Measurements from ENCODE around the gene PCDH9.

PCDH9 gene

DNA sequence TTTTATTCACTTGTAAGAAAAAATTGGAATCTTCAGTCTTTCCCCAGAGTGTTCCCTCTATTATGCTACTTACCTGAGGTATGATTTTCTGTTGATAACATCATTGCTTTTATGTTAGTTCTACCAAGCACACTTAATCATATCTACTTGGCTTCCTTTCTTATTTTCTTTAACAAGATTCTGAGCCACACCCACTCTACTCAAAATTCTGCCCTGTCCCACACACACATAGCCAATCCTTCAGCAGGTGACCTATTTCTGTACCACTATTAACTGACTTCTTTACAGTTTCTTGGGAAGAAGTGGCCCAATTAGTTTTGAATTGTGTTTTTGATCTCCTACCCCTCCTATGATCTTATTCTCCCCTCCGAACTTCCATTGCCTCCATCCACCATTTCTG lies 215.7 kb downstream of the PCDH9 start:
- no peak for DNase-seq

GRCh38 chr13:67013709-67014108 lies 216.4 kb downstream of the PCDH9 start:
- no peak for DNase-seq

- no peak for DNase-seq
Measured at GRCh38 chr13:67008075-67008668, 222.0 kb downstream of the PCDH9 start.

DNA sequence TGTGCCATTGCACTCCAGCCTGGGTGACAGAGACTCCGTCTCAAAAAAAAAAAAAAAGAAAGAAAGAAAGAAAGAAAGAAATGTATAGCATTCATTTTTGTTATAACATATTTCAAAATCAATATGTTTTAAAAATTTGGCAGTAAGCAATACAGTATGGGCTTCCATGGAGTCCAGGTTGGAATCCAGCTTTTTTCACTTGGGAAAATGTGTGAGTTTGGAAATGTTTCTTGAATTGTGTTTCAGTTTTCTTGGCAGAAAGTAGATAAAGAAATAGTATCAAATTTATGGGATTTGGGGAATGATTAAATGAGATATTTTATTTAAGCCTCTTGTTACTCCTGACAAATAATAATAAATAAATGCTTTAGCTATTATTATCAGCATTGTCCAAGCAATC lies 225.6 kb downstream of the PCDH9 start:
- no peak for DNase-seq

DNA sequence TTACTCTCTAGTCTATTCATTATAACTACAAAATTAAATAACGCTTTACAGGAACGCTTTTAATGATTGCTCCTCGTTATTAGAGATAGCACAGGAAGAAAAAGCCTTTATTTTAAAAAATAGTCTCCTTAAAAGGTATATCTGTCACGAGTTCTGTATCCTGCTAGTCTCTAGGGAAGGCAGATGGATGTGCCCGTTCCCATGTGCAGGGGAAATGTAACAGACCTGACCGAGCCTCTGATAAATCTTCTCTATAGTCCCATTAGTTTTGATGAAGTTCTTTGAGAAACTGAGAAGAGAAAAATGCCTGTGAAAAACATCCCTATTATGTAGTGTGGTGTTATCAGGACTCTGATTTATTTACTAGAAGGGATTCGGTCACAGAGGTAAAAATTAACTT lies 226.4 kb downstream of the PCDH9 start:
- no peak for DNase-seq

- DNase-seq = no peak
Measured at GRCh38 chr13:67001363-67001762, 228.8 kb downstream of the PCDH9 start.

- DNase-seq = no peak
Measured at GRCh38 chr13:66996503-66996902, 233.6 kb downstream of the PCDH9 start.

DNA sequence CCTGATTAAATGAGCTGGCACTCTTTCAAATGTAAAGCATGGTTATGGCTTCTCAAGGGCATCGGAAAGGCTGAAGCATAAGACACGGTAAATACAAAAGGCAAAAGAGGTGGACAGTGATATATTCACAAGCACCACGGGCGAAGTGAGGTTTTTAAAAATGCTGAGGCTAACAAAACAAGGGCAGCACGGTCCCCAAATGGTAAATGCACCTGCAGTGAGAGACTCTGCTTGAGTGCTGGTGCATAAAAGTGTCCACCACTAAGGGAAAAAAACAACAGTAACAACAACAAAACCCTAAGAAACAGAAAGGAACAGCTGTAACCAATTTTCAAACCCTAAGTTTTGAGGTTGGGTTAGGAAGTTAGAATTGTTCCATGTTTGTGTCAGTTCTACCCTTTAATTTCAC lies 234.9 kb downstream of the PCDH9 start:
- DNase-seq = peak; percentile 14

- DNase-seq = no peak
Measured at GRCh38 chr13:66994517-66995202, 235.5 kb downstream of the PCDH9 start.

GRCh38 chr13:66994097-66994496 lies 236.0 kb downstream of the PCDH9 start:
- peak; percentile 15 for DNase-seq

DNA sequence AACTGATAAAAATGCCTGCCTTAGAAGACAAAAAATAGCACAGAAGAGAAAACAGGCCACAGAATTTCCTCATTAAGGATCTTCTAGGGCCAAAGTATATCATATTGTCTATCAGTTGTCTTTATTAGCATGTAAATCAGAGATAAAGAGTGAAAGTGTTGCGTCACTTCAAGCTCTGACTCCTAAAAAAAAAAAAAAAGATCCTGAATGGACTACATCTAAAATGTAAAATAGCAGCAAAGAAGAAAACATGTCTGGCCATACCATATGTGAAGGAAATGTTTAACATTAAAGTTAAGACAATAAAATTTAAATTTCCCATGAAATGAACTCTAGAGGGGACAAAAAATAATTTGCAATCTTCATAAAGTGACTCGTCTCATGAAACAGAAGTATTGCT lies 237.4 kb downstream of the PCDH9 start:
- no peak for DNase-seq

- DNase-seq = no peak
Measured at GRCh38 chr13:66992183-66992582, 238.0 kb downstream of the PCDH9 start.

DNA sequence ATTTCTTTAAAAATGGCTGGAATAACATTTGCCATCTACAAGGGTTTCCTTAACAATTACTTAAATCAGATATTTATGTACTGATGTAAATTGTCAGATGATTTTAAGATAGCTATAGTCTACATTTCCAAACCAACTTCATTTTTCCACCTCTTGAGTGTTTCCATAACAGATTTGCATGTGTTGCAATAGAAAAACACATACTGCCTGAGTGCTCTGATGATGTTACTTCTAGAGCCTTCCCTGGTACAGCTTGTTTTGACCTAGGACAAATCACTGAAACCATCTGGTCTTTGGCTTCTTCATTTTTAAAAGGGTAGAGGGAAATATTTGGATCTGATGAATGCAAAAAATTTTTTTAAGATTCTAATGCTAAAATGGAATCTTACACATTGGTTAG lies 245.9 kb downstream of the PCDH9 start:
- no peak for DNase-seq

DNA sequence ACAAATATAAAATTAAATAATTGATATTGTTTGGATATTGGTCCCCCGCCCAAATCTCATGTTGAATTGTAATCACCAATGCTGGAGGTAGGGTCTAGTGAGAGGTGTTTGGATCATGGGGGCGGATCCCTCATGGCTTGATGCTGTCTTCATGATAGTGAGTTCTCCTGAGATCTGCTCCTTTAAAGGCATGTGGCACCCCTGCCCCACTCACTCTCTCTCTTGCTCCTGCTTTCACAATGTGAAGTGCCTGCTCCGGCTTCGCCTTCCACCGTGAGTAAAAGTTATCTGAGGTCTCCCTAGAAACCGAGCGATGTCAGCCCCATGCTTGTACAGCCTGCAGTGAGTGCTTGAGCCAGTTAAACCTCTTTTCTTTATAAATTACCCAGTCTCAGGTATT lies 248.2 kb downstream of the PCDH9 start:
- DNase-seq = no peak

DNA sequence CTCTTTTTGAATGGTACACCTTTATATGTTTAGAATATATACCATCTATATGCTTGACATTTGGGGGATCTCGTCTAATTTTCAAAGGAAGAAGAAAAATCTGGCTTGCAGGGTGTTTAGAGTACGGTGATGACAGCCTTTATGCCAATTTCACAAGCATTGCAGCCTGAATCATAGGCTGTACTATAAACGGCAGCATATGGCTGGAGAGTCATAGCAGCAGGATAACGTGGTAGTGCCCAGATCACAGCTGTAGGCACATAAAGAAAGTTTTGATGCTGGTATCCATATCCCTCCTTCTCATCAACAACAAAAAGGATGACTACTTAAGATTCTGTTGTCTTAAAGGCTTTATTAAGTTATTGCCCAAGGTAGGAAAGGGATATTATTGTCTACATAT lies 253.0 kb downstream of the PCDH9 start:
- no peak for DNase-seq

DNA sequence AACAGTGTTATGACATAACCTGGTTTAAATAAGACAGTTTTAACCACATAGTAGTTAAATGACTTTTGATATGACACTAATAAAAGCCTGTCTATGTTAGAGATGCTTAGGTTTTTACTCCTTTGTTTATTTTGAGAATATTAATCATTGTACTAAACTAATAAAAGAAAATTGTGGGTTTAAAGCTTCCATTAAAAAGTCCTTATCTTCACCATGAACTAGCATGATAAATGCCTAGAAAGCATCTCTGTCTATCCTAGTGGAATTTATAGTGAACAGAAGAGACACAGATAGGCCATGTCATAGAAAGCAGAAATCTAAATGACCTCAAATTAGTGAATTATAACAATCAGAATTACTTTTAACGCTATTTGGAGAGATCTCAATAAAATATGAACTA lies 255.2 kb downstream of the PCDH9 start:
- DNase-seq = no peak

DNA sequence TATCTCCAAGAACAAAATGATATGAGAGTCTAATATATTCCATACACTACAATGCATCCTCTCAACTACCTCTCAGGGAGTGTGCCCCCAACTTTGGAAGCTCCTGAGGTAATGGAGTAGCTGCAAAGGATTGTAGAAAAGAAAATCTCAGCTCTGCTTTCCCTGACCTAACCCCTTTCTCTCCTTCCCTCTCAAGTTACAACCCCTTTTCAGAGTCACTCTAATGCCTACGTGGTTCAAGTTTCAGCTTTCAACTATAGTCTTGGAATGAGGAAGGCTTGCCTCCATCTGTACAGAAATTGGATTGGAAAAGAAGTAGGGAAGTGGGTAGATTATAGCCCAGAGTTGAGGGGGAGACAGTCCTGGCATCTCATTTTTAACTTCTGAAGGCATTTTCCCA lies 256.0 kb downstream of the PCDH9 start:
- no peak for DNase-seq

DNA sequence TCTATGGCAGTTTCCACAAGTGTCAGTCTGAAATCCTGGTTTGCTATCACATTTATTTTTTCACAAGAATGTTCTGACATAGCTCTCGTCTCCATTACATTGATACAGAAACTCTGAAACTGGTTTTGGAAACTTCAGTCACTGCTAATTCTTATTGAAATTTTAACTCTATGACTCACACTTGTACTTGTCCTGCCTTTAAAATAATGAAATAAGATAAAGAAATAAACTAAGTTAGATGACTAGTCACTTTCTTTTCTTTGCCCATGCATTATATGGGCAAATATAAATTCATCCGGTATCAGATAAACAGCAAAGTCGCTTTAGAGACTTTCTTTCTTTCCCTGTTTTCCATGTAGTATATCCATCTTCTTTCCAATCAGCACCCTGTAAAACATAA lies 257.5 kb downstream of the PCDH9 start:
- DNase-seq = no peak

GRCh38 chr13:66971004-66971403 lies 259.1 kb downstream of the PCDH9 start:
- DNase-seq = no peak

DNA sequence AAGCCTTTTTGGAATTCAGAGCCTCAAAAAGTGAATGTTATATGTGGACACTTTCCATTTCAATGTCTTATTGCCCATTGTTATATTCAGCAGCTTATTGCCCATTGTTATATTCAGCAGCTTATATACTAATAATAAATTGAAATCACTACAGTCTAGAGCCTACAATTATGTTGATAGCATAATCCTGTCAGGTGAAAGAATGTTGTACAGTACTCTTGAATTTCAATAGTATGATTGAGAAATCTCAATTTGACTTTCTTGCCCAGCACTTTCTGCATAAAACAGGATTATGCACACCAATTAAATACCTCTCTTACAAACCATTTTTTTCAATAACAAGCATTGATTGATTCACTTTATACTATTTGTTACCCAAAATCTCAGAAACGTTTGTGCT lies 260.8 kb downstream of the PCDH9 start:
- DNase-seq = no peak

DNA sequence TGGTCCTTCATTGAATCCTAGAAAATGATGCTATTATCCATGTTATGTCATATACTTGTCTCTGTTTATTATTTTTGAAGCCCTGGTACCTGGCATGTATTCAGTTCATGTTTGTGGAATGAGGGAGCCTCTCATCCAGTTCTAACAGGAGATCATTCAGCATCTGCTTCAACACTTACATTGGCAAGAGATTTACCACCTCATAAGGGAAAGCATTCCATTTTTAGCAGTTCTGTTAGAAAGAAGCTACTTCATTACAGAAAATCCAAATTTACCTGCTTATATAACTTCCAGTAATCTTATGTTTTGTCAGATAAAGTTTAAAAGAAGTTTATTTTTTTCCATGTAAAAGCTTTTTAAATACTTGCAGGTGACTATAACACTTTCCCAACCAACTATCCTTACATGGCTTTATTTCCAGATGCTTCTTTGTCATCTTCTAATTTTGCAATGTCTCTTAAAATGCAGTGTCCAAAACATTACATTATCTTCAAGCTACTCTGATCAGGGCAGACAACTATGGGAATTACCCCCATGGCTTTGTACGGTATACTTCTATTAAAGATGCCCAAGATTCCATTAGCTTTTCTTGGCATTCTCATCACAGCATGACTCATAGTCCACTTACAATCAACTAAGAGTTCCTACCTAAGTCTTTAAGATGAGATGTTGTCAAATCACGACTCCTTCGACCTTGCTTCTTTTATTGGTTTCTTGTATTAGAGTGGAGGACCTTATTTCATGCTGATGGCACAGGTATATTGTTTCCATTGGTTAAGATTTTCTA lies 262.1 kb downstream of the PCDH9 start:
- DNase-seq = no peak

GRCh38 chr13:66965181-66965580 lies 265.0 kb downstream of the PCDH9 start:
- DNase-seq = no peak

GRCh38 chr13:66962953-66963352 lies 267.2 kb downstream of the PCDH9 start:
- no peak for DNase-seq

- DNase-seq = no peak
Measured at GRCh38 chr13:66958611-66959010, 271.5 kb downstream of the PCDH9 start.

Measured in RPMI8226 (cell line).